ENCODE data around the gene YIPF6.
A peak's percentile ranks its signal among the peaks of the same experiment; 100 is the strongest.

YIPF6 gene

DNA sequence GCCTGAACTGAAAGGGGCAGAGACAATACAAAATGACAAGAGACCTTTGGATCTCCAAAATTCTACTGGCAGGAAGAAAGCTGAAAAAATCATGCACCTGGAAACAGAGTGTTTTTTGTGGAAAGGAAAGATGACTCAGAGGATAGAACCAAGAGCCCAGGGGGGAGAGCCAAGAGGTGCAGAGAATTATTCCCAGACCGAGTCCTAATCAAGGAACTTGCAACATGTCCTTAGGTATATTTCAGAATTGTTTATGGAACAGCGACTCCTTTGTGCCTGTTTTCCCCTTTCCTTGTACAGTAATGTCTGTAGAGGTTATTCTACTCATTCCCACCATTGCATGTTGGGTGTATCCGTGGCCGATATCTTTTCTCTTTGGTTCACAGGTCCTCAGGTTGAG, 71.7 kb downstream of the YIPF6 start:
- H3K4me3 ChIP-seq (ENCODE audit: low read depth, low read length) = no peak overlapping the region
- no peak for DNase-seq (ENCODE audit: low read depth)
- TF ChIP-seq, protein P1, sequence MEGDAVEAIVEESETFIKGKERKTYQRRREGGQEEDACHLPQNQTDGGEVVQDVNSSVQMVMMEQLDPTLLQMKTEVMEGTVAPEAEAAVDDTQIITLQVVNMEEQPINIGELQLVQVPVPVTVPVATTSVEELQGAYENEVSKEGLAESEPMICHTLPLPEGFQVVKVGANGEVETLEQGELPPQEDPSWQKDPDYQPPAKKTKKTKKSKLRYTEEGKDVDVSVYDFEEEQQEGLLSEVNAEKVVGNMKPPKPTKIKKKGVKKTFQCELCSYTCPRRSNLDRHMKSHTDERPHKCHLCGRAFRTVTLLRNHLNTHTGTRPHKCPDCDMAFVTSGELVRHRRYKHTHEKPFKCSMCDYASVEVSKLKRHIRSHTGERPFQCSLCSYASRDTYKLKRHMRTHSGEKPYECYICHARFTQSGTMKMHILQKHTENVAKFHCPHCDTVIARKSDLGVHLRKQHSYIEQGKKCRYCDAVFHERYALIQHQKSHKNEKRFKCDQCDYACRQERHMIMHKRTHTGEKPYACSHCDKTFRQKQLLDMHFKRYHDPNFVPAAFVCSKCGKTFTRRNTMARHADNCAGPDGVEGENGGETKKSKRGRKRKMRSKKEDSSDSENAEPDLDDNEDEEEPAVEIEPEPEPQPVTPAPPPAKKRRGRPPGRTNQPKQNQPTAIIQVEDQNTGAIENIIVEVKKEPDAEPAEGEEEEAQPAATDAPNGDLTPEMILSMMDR (IDR thresholded peaks at IDR 0.05; ENCODE audit: insufficient read depth, low read depth, low read length, missing control alignments) = no peak

DNA sequence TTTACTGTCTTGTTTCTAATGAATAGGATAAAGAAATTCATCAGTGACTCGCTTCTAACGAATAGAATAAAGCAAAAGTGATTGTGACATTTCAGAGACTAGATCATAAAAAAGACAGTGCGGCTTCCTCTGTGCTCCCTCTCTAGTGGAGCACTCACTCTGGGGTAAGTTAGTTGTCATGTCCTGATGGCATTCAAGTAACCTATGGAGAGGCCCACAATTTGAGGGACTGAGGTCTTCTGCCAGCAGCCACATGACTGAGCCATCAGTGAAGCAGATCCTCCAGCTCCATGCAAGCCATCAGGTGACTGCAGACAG, 72.4 kb downstream of the YIPF6 start:
- H3K4me3 ChIP-seq (ENCODE audit: low read depth, low read length) = no peak overlapping the region
- no peak for DNase-seq (ENCODE audit: low read depth)
- TF ChIP-seq, protein P1 (IDR thresholded peaks at IDR 0.05; ENCODE audit: insufficient read depth, low read depth, low read length, missing control alignments) = no peak

DNA sequence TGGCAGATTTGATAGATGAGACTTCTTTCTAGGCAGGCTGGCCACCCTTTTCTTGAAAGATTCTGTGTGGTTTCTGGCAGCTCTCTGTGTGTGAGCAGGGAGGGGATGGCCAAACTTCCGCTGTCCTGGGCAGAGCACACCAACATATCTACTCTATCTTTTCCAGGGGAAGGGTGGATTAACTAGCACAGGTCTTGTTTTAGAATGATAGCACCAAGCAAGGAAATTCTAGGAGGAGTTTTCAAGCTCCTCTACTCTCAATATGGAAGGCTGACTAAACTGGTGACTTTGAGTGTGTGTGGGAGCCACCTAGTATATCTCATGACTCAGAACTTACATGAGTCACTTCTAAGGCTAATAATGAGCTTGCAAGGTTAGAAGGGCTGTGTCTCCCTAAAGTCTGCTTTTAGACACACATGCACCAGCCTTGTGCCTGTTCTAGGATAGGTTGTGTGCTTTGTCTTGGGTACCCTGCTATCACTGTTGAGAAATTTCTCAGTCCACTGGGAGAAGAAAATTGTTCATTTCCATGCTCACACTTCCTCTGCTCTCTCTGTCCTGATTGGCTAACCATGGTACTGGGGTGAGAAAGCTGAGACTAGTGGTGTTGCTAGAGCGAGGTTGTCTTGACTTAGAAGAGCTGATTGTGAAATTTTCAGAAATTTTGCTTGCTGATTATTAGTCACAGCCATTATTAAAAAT, 72.9 kb downstream of the YIPF6 start:
- TF ChIP-seq, protein P1 (IDR thresholded peaks at IDR 0.05; ENCODE audit: insufficient read depth, low read depth, low read length, missing control alignments) = no peak
- peak; percentile 59 for DNase-seq (ENCODE audit: low read depth)
- no peak overlapping the region for H3K4me3 ChIP-seq (ENCODE audit: low read depth, low read length)

DNA sequence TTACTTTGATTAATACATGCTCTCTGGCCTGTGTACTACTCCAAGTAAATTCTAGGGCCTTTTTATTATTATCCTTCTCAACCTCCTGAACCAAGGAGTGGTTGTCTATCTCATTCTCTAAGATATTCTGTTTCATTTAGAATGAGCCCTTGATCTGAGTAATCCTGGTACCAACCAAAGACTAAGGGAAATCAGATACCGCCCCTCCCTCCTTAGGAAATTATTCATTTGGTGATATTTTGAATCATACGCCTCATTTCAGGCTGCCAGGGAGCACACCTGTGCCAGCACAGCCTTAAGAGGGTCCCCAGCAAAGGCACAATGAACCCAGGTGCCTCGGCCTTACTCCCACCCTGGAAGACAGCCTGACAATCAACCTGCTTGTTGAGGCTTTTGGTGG, 75.4 kb downstream of the YIPF6 start:
- no peak for DNase-seq (ENCODE audit: low read depth)
- H3K4me3 ChIP-seq (ENCODE audit: low read depth, low read length) = no peak overlapping the region
- TF ChIP-seq, protein P1 (IDR thresholded peaks at IDR 0.05; ENCODE audit: insufficient read depth, low read depth, low read length, missing control alignments) = no peak

DNA sequence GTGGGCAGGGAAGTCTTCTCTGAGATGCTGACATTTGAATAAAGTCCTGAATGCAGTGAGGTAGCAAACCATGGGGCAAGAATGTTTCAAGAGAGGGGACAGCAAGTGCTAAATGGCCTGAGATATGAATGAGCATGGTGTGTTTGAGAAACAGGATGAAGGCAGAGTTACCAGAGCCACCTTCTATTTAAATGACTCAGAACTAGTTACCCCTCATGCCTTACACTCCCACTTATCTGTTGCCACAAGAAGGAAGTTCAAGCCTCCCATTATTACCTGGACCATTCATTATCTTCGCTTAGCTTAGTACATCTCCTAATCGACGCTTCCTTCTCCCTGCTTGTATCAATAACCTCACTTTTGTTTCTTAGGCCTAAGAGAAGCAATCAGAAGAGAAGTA, 81.0 kb downstream of the YIPF6 start:
- no peak for DNase-seq (ENCODE audit: low read depth)
- H3K4me3 ChIP-seq (ENCODE audit: low read depth, low read length) = no peak overlapping the region
- TF ChIP-seq, protein P1 (IDR thresholded peaks at IDR 0.05; ENCODE audit: insufficient read depth, low read depth, low read length, missing control alignments) = no peak

DNA sequence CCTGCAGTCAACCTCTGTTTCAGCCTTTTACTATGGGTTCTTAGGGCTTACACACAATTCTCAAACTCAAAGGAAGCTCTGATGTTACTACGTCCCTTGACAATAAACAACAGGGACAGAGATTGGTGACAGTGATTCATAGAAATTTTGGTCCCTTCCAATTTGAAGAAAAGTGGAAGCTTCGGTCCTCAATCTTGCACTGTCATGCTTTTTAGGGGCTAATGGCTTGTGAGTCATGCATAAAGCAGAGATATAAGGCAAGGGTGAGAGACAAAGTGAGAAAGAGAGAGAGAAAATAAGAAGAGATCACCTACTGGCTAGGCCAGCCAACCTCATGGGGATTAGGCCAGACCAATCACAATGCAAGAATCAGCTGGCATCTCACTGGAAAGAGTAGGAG, 85.4 kb downstream of the YIPF6 start:
- no peak overlapping the region for H3K4me3 ChIP-seq (ENCODE audit: low read depth, low read length)
- TF ChIP-seq, protein P1 (IDR thresholded peaks at IDR 0.05; ENCODE audit: insufficient read depth, low read depth, low read length, missing control alignments) = no peak
- no peak for DNase-seq (ENCODE audit: low read depth)
